Muscle layer of duodenum (tissue), 2 donors: ENCODE results near the gene ATIC.

Experiments used
- H3K27ac ChIP-seq: one replicate; pipeline ENCODE4 v1.7.0; 2013; ENCODE audit warnings: mild to moderate bottlenecking, low read length
- H3K27me3 ChIP-seq: one replicate; pipeline ENCODE4 v1.7.0; 2013; ENCODE audit warnings: low read depth, mild to moderate bottlenecking, control low read depth, low read length
- H3K36me3 ChIP-seq, 2 donors: one replicate each; pipeline ENCODE4 v1.7.0; 2013; ENCODE audit warnings: low read length in 2 of 2, control low read depth in 1 of 2, mild to moderate bottlenecking in 1 of 2; ENCODE audit not compliant: insufficient read depth in 2 of 2, control insufficient read depth in 1 of 2
- H3K4me1 ChIP-seq, 2 donors: one replicate each; pipeline ENCODE4 v1.7.0; 2013; ENCODE audit warnings: low read length in 2 of 2, mild to moderate bottlenecking in 2 of 2, control low read depth in 1 of 2, moderate library complexity in 1 of 2; ENCODE audit not compliant: insufficient read depth in 2 of 2, control insufficient read depth in 1 of 2
- H3K4me3 ChIP-seq, 2 donors: one replicate each; pipeline ENCODE4 v1.7.0; 2013; ENCODE audit warnings: low read length in 2 of 2, low read depth in 1 of 2, mild to moderate bottlenecking in 1 of 2
- H3K9me3 ChIP-seq, 2 donors: one replicate each; pipeline ENCODE4 v1.7.0; 2013; ENCODE audit warnings: low read length in 2 of 2, control low read depth in 1 of 2, mild to moderate bottlenecking in 1 of 2; ENCODE audit not compliant: control insufficient read depth in 1 of 2
- donor health status: healthy.

ATIC gene

GRCh38 chr2:215392687-215393270 lies 80.9 kb downstream of the ATIC start:
- Histone ChIP-seq H3K36me3 (peaks cover 41 to 82% of the 10 kb centered on the region in 2 donors), H3K4me3 (no peak overlapping the region), H3K27me3 (no peaks in the 10 kb centered on the region), H3K9me3 (no peaks in the 10 kb centered on the region), H3K4me1 (peaks cover 0 to 9% of the 10 kb centered on the region in 2 donors), H3K27ac (no peak overlapping the region)

- H3K27ac ChIP-seq: no peak overlapping the region
- H3K4me3 ChIP-seq: no peak overlapping the region
- peaks cover 0 to 16% of the 10 kb centered on the region in 2 donors for H3K4me1 ChIP-seq
- no peaks in the 10 kb centered on the region for H3K9me3 ChIP-seq
- no peaks in the 10 kb centered on the region for H3K27me3 ChIP-seq
- H3K36me3 ChIP-seq: peaks cover 40 to 87% of the 10 kb centered on the region in 2 donors
Measured at GRCh38 chr2:215394102-215394805, 82.4 kb downstream of the ATIC start.

GRCh38 chr2:215395687-215396460 lies 84.0 kb downstream of the ATIC start:
- no peak overlapping the region for H3K4me3 ChIP-seq
- no peaks in the 10 kb centered on the region for H3K27me3 ChIP-seq
- H3K36me3 ChIP-seq: peaks cover 40 to 80% of the 10 kb centered on the region in 2 donors
- H3K27ac ChIP-seq: no peak overlapping the region
- H3K4me1 ChIP-seq: peaks cover 0 to 19% of the 10 kb centered on the region in 2 donors
- H3K9me3 ChIP-seq: no peaks in the 10 kb centered on the region

GRCh38 chr2:215396595-215397313 lies 84.9 kb downstream of the ATIC start:
- Histone ChIP-seq H3K27me3 (no peaks in the 10 kb centered on the region), H3K4me3 (no peak overlapping the region), H3K27ac (no peak overlapping the region), H3K9me3 (no peaks in the 10 kb centered on the region), H3K36me3 (peaks cover 40 to 72% of the 10 kb centered on the region in 2 donors), H3K4me1 (peaks cover 0 to 19% of the 10 kb centered on the region in 2 donors)

GRCh38 chr2:215397632-215398341 lies 85.9 kb downstream of the ATIC start:
- H3K36me3 ChIP-seq: peaks cover 37 to 70% of the 10 kb centered on the region in 2 donors
- no peaks in the 10 kb centered on the region for H3K27me3 ChIP-seq
- no peak overlapping the region for H3K4me3 ChIP-seq
- H3K9me3 ChIP-seq: no peaks in the 10 kb centered on the region
- peaks cover 0 to 19% of the 10 kb centered on the region in 2 donors for H3K4me1 ChIP-seq
- no peak overlapping the region for H3K27ac ChIP-seq

- H3K36me3 ChIP-seq: peaks cover 33 to 65% of the 10 kb centered on the region in 2 donors
- no peak overlapping the region for H3K27ac ChIP-seq
- H3K4me1 ChIP-seq: peaks cover 0 to 19% of the 10 kb centered on the region in 2 donors
- no peaks in the 10 kb centered on the region for H3K9me3 ChIP-seq
- H3K4me3 ChIP-seq: no peak overlapping the region
- H3K27me3 ChIP-seq: no peaks in the 10 kb centered on the region
Measured at GRCh38 chr2:215399067-215399716, 87.3 kb downstream of the ATIC start.
